HepG2 (cell line): ENCODE measurements around the gene FANCG. TPM values are rescaled to one million over a fixed set of nuclear protein-coding genes. Genes with fewer than 3 reads are reported as not detected.
A peak's percentile ranks its signal among the peaks of the same experiment; 100 is the strongest.

Experiments
- ATAC-seq: fragments of 200-7000 bp; cut with Tn5 transposase; 3 replicates; pipeline ENCODE4 v1.9.1; 2020; ENCODE audit warnings: mild to moderate bottlenecking, moderate library complexity
- BruUV-seq: library from RNA; stranded (reverse); fragments of 400-500 nt; replicated peaks from 2 replicates; lab custom pipeline; 2021; lab: Mats Ljungman, UMichigan
- CTCF ChIA-PET: fragments of 300-600 bp; formaldehyde crosslinking; extraction: SDS; loops from one replicate; lab custom pipeline; 2021; ENCODE audit warnings: low total read pairs, inconsistent platforms, low intra/inter-chr PET ratio; lab: Yijun Ruan, JAX
- POLR2A ChIA-PET: fragments of 350-600 bp; sonication (Branson Sonifier 250); formaldehyde crosslinking; loops from one replicate; lab custom pipeline; 2020; ENCODE audit warnings: antibody characterized with exemption, inconsistent platforms; lab: Yijun Ruan, JAX
- DNase-seq: peaks from one replicate; pipeline ENCODE4 v3.0.0-alpha.2; 2015; ENCODE audit warnings: low spot score
- FAIRE-seq: peaks from 3 replicates; lab custom pipeline; 2011; peaks lifted over from hg19 to GRCh38; lab: Jason Lieb, UNC
- H2AFZ ChIP-seq: one replicate; pipeline ENCODE4 v1.6.1; 2011; ENCODE audit warnings: low read length, inconsistent platforms
- H3K27ac ChIP-seq: fragments of 300-600 bp; 3 replicates; pipeline ENCODE4 v1.8.0; 2011; ENCODE audit warnings: mixed run types, mild to moderate bottlenecking, mixed read lengths, low read length, inconsistent platforms; ENCODE audit not compliant: insufficient read depth; ENCODE audit errors: extremely low read length
- H3K27me3 ChIP-seq, 2 experiments: fragments of 200-600 bp in 1 of 2; 2 replicates in 1 of 2; 3 replicates in 1 of 2; pipeline versions ENCODE4 v1.6.0 to v1.8.0; 2011; ENCODE audit warnings: low read length in 2 of 2, mild to moderate bottlenecking in 2 of 2, moderate library complexity in 2 of 2, inconsistent platforms in 1 of 2; ENCODE audit not compliant: insufficient read depth in 2 of 2, control insufficient read depth in 1 of 2
- H3K36me3 ChIP-seq, 2 experiments: fragments of 200-600 bp in 1 of 2; replicated peaks in 1 of 2; 2 replicates in 1 of 2; 3 replicates in 1 of 2; pipeline versions ENCODE4 v1.5.1 to v1.8.0; 2011; ENCODE audit warnings: low read length in 2 of 2, inconsistent platforms in 1 of 2; ENCODE audit not compliant: insufficient read depth in 2 of 2, control insufficient read depth in 1 of 2
- H3K4me1 ChIP-seq: 2 replicates; pipeline ENCODE4 v1.5.1; 2012; ENCODE audit warnings: low read length, inconsistent platforms; ENCODE audit not compliant: insufficient read depth
- H3K4me2 ChIP-seq: 2 replicates; pipeline ENCODE4 v1.6.0; 2011; ENCODE audit warnings: low read depth, low read length, inconsistent platforms
- H3K4me3 ChIP-seq, 3 experiments: fragments of 200-600 bp in 1 of 3; sonication (generic), shearing (Covaris generic) in 1 of 3; replicated peaks in 1 of 3; 2 replicates each; pipeline ENCODE4 v1.5.1; 2011 to 2016; ENCODE audit warnings: low read length in 3 of 3, inconsistent platforms in 2 of 3, low read depth in 2 of 3, mild to moderate bottlenecking in 2 of 3, control low read depth in 1 of 3, mixed read lengths in 1 of 3; ENCODE audit not compliant: insufficient read depth in 1 of 3
- H3K79me2 ChIP-seq: one replicate; pipeline ENCODE4 v1.6.1; 2011; ENCODE audit warnings: low read length, inconsistent platforms; ENCODE audit not compliant: insufficient read depth
- H3K9ac ChIP-seq: 2 replicates; pipeline ENCODE4 v1.6.0; 2011; ENCODE audit warnings: mild to moderate bottlenecking, low read depth, low read length, inconsistent platforms; ENCODE audit not compliant: insufficient read depth
- H3K9me3 ChIP-seq: 2 replicates; pipeline ENCODE4 v1.5.1; 2012; ENCODE audit warnings: mild to moderate bottlenecking, low read length
- H4K20me1 ChIP-seq: 2 replicates; pipeline ENCODE4 v1.6.0; 2011; ENCODE audit warnings: inconsistent platforms, mild to moderate bottlenecking, low read length, moderate library complexity; ENCODE audit not compliant: insufficient read depth
- CBX2 ChIP-seq, 2 experiments: fragments of 200-600 bp in 1 of 2; sonication (generic); formaldehyde crosslinking in 1 of 2; IDR thresholded peaks; 2 replicates each; pipeline versions ENCODE4 v1.7.0 to v1.8.1; 2018 to 2022; ENCODE audit warnings: low read depth in 2 of 2, low read length in 1 of 2, mild to moderate bottlenecking in 1 of 2, missing genetic modification reagents in 1 of 2
- CCAR2 ChIP-seq: fragments of 200-400 bp; formaldehyde crosslinking; optimal IDR thresholded peaks from 2 replicates; pipeline ENCODE3; 2018; ENCODE audit warnings: low read depth, mild to moderate bottlenecking, low read length, moderate library complexity
- CCDC6 ChIP-seq: sonication (generic); formaldehyde crosslinking; IDR thresholded peaks from 2 replicates; pipeline ENCODE4 v1.8.1; 2022; ENCODE audit warnings: mild to moderate bottlenecking, missing genetic modification reagents, moderate library complexity
- CREB1 ChIP-seq, 2 experiments: fragments of 450-650 bp in 1 of 2; IDR thresholded peaks; 2 replicates each; pipeline ENCODE4 v1.6.1; 2016 to 2017; ENCODE audit warnings: control low read depth in 1 of 2, mild to moderate bottlenecking in 1 of 2, missing compliant biosample characterization in 1 of 2, missing genetic modification characterization in 1 of 2
- CREB3 ChIP-seq: sonication (generic); formaldehyde crosslinking; IDR thresholded peaks from 2 replicates; pipeline ENCODE4 v1.5.0; 2020; ENCODE audit warnings: missing genetic modification reagents
- MIXL1 ChIP-seq: IDR thresholded peaks from 2 replicates; pipeline ENCODE4 v1.6.1; 2016
- MLX ChIP-seq: IDR thresholded peaks from 2 replicates; pipeline ENCODE4 v1.6.1; 2016
- SIN3B ChIP-seq: fragments of 150-350 bp; IDR thresholded peaks from 2 replicates; pipeline ENCODE4 v1.6.1; 2014; ENCODE audit warnings: low read length
- ZBED4 ChIP-seq: sonication (generic); formaldehyde crosslinking; IDR thresholded peaks from 2 replicates; pipeline ENCODE4 v1.4.0; 2020; ENCODE audit warnings: missing genetic modification reagents, borderline replicate concordance
- ZBTB34 ChIP-seq: sonication (generic); formaldehyde crosslinking; IDR thresholded peaks from 2 replicates; pipeline ENCODE4 v1.8.0; 2022; ENCODE audit warnings: mild to moderate bottlenecking, missing genetic modification reagents
- ZNF101 ChIP-seq: sonication (generic); formaldehyde crosslinking; IDR thresholded peaks from 2 replicates; pipeline ENCODE4 v1.4.0; 2020; ENCODE audit warnings: mild to moderate bottlenecking, low read depth, missing genetic modification reagents, borderline replicate concordance
- ZNF296 ChIP-seq: sonication (generic); formaldehyde crosslinking; conservative IDR thresholded peaks from 2 replicates; pipeline ENCODE4 v1.5.0; 2020; ENCODE audit warnings: mild to moderate bottlenecking, missing genetic modification reagents
- ZNF326 ChIP-seq: sonication (generic); formaldehyde crosslinking; IDR thresholded peaks from 2 replicates; pipeline ENCODE4 v1.4.0; 2020; ENCODE audit warnings: missing genetic modification reagents, borderline replicate concordance
- ZNF605 ChIP-seq: sonication (generic); formaldehyde crosslinking; IDR thresholded peaks from 2 replicates; pipeline ENCODE4 v1.8.0; 2022; ENCODE audit warnings: mild to moderate bottlenecking, missing genetic modification reagents
- ZSCAN30 ChIP-seq: sonication (generic); formaldehyde crosslinking; IDR thresholded peaks from 2 replicates; pipeline ENCODE4 v1.5.0; 2020; ENCODE audit warnings: mild to moderate bottlenecking, missing genetic modification reagents
- WGBS: methylation state at CpG from one replicate; pipeline ENCODE4 v1.1.6; 2017; ENCODE audit warnings: low lambda C conversion rate; 5-methylcytosine and 5-hydroxymethylcytosine counted together
- in situ Hi-C: cut with HindIII; loops from 2 replicates; pipeline ENCODE4 v1.10.0; 2017; ENCODE audit warnings: low pct_unique_long_range_greater_than_20kb; ENCODE audit not compliant: extremely low pct_ligation_motif_present
- intact Hi-C: fragments of 100-400 bp; cut with micrococcal nuclease; formaldehyde crosslinking; loops from one replicate; pipeline ENCODE4 v1.10.0; 2022; ENCODE audit not compliant: unreplicated experiment
- polyA plus RNA-seq, 8 experiments: library from polyadenylated mRNA; depleted of rRNA in 3 of 8; stranded (reverse) in 7 of 8; unstranded in 1 of 8; fragments of >200 nt; fragmentation: Illumina TruSeq in 4 of 8; extraction: Trizol in 4 of 8; gene quantifications; 2 replicates each; pipeline versions ENCODE4 v1.2.1 to v1.2.3, GENCODE V29; 2011 to 2016; ENCODE audit warnings: low read depth in 4 of 8, missing spikeins in 1 of 8, mixed read lengths in 1 of 8; ENCODE audit not compliant: insufficient read depth in 1 of 8
- total RNA-seq, 5 experiments: library from RNA; depleted of rRNA; stranded (reverse); fragments of >200 nt; fragmentation: Illumina TruSeq; extraction: Trizol; gene quantifications; 2 replicates each; pipeline ENCODE4 v1.2.3, GENCODE V29; 2016; ENCODE audit warnings: low read depth in 1 of 5

FANCG gene
- total and polyA plus RNA-seq, 2 of the 13 experiments (the other 11 are each of a cell fraction or from before 2014, with no cell fraction given), result 14.4 to 45.1 TPM

GRCh38 chr9:35102769-35103659 lies 23.3 kb upstream of the FANCG start, which contains the start of gene STOML2:
Gene STOML2 (minus strand): TSS chr9:35103131. CDS start chr9:35103094, 37 bp downstream.
- WGBS, result 2% methylated on average over 9 of the region's 57 CpGs
- peak within 1 kb of the TSS; percentile 93 for H3K9ac ChIP-seq
- peaks cover 16% of the 10 kb centered on the region for H3K79me2 ChIP-seq
- ATAC-seq (peak; percentile 97), FAIRE-seq (peak; percentile 96), DNase-seq (peak; percentile 92)
- POLR2A ChIA-PET, result interaction anchor here (1.1 to 2.2 kb wide), 6 partner anchors 9 to 59 kb away, joined by 4 to 34 read pairs (median 12); partner anchors contain the start of genes ATOSB, FANCG, UNC13B and VCP
- peak within 1 kb of the TSS; percentile 95 for H3K4me2 ChIP-seq
- peaks cover 7 to 23% of the 10 kb centered on the region in 2 experiments; a peak in 4 of 5 replicates for H3K36me3 ChIP-seq
- H3K9me3 ChIP-seq, result no peaks in the 10 kb centered on the region
- intact Hi-C loops (no loop called here), in situ Hi-C loops (no loop called here)
- H2AFZ ChIP-seq, result peak within 1 kb of the TSS; percentile 69
- peaks cover 19% of the 10 kb centered on the region for H3K4me1 ChIP-seq
- H4K20me1 ChIP-seq, result no peaks in the 10 kb centered on the region
- H3K27me3 ChIP-seq, result no peaks in the 10 kb centered on the region; a peak in 1 of 5 replicates
- BruUV-seq, result no TSS peak
- peak within 1 kb of the TSS; percentile 74 for H3K27ac ChIP-seq
- CTCF ChIA-PET, result no interaction called here
- H3K4me3 ChIP-seq, result peak within 1 kb of the TSS; percentile 63 to 84 (median 69)
- TF ChIP-seq MLX (CRISPR knock-in tag) (no peak), ZNF101 (CRISPR knock-in tag) (no peak), ZBTB34 (CRISPR knock-in tag) (0 out of 2 replicates have a peak, but pooled peaks have one; percentile 48), ZBED4 (CRISPR knock-in tag) (no peak; the same call in 1 of the 2 replicates), ZNF605 (CRISPR knock-in tag) (peak; percentile 61; the same call in 1 of the 2 replicates), CCDC6 (CRISPR knock-in tag) (peak; percentile 36; the same call in 1 of the 2 replicates), CCAR2 (no peak), MIXL1 (CRISPR knock-in tag) (peak; percentile 65; the same call in 1 of the 2 replicates), CREB1 (IDR thresholded peaks at IDR 0.05) (peak; percentile 58; the same call in 1 of the 2 replicates), CREB1 (CRISPR knock-in tag; IDR thresholded peaks at IDR 0.05) (peak; percentile 60), CBX2 (IDR thresholded peaks at IDR 0.05; ENCODE audit: low read depth, low read length) (no peak), CBX2 (CRISPR knock-in tag; IDR thresholded peaks at IDR 0.05; ENCODE audit: low read depth) (no peak), ZSCAN30 (CRISPR knock-in tag) (0 out of 2 replicates have a peak, but pooled peaks have one; percentile 11), ZNF326 (CRISPR knock-in tag) (no peak), SIN3B (peak; percentile 89), CREB3 (CRISPR knock-in tag) (no peak), ZNF296 (CRISPR knock-in tag) (no peak)
